ENCODE data around the gene SUPT20H. TPM values are rescaled to one million over a fixed set of nuclear protein-coding genes. Genes with fewer than 3 reads are reported as not detected.

The SUPT20H gene
- total and polyA plus RNA-seq, 7 donors = 14.3 to 30.1 (median 22.3) TPM

- intact Hi-C loops (cut with DNase I) = loop anchor here in 1 of 2 donors (2.0 kb wide), 1 partner anchor 80 kb away; no protein-coding TSS in a partner anchor
- H3K4me3 ChIP-seq = peak within 1 kb of the TSS; percentile 94
- H3K27ac ChIP-seq = peak within 1 kb of the TSS; percentile 86
- H3K9me3 ChIP-seq = no peaks in the 10 kb centered on the region
- ATAC-seq (peak; percentile 88 to 92 (median 90)), DNase-seq (peak; percentile 93 to 96)
- 0 to 1% (median 0%) methylated on average over 43 to 52 of the region's 52 CpGs for WGBS, 3 donors
- peaks cover 0 to 34% of the 10 kb centered on the region in 2 donors for H3K36me3 ChIP-seq (ENCODE audit: insufficient read depth in 1 of 2, low read depth in 1 of 2)
- no peaks in the 10 kb centered on the region for H3K27me3 ChIP-seq (ENCODE audit: insufficient read depth in 3 of 3, low read length in 2 of 3)
- peaks cover 19% of the 10 kb centered on the region for H3K4me1 ChIP-seq
- TF ChIP-seq, protein P1, sequence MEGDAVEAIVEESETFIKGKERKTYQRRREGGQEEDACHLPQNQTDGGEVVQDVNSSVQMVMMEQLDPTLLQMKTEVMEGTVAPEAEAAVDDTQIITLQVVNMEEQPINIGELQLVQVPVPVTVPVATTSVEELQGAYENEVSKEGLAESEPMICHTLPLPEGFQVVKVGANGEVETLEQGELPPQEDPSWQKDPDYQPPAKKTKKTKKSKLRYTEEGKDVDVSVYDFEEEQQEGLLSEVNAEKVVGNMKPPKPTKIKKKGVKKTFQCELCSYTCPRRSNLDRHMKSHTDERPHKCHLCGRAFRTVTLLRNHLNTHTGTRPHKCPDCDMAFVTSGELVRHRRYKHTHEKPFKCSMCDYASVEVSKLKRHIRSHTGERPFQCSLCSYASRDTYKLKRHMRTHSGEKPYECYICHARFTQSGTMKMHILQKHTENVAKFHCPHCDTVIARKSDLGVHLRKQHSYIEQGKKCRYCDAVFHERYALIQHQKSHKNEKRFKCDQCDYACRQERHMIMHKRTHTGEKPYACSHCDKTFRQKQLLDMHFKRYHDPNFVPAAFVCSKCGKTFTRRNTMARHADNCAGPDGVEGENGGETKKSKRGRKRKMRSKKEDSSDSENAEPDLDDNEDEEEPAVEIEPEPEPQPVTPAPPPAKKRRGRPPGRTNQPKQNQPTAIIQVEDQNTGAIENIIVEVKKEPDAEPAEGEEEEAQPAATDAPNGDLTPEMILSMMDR (IDR thresholded peaks at IDR 0.05) = peak; percentile 98
Observed at GRCh38 chr13:36999054-36999714, 60.3 kb downstream of the SUPT20H start, which contains the start of gene ALG5. TSS of gene ALG5 (minus strand) at chr13:36999340. CDS start at chr13:36999300, 40 bp downstream.

GRCh38 chr13:36998624-36999041, 60.9 kb downstream of the SUPT20H start:
- intact Hi-C loops (cut with DNase I) = loop anchor here in 1 of 2 donors (2.0 kb wide), 1 partner anchor 80 kb away; no protein-coding TSS in a partner anchor
- DNase-seq = peak; percentile 19 to 57
- H3K36me3 ChIP-seq (ENCODE audit: insufficient read depth in 1 of 2, low read depth in 1 of 2) = peaks cover 0 to 34% of the 10 kb centered on the region in 2 donors
- H3K27ac ChIP-seq = peak overlapping the region; percentile 86
- H3K9me3 ChIP-seq = no peaks in the 10 kb centered on the region
- TF ChIP-seq, protein P1 (IDR thresholded peaks at IDR 0.05) = no peak
- H3K4me3 ChIP-seq = peak overlapping the region; percentile 94
- peaks cover 19% of the 10 kb centered on the region for H3K4me1 ChIP-seq
- no peaks in the 10 kb centered on the region for H3K27me3 ChIP-seq (ENCODE audit: insufficient read depth in 3 of 3, low read length in 2 of 3)
- 0 to 1% (median 1%) methylated on average over 21 of the region's 21 CpGs for WGBS, 3 donors
- peak in 1 of 4 donors; percentile 0 for ATAC-seq

DNA sequence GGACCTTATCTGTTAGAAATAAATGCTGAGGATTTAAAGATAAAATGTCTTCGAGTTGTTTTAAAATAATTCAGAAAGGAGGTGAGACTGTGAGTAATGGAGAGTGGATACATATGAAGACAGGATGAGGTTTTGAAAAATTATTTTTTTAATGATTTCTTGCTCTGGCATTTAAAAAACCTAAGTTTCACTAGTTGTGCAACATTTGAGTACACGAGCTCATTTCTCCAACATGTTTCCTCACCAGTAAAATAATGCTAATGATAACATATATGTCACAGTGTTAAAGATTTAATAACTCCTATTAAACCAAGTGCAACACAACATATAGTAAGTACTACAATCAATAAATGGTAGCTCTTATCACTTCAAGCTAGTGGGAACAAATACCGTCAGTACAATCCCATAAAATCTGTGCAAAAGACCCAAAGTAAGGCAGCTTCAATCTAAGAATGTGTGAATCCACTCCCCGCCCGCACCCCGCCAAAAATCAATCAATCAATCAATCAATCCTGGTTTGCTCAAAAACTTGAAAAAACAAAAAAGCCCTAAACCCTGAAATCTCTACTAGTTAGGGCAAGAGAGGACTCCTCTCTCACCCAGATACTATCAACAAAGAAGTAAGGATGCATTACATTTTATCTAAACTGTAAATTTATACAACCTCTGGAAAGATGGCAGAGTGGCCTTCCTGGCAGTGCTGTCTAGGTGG, 61.6 kb downstream of the SUPT20H start:
- peak overlapping the region; percentile 86 for H3K27ac ChIP-seq
- intact Hi-C loops (cut with DNase I) = loop anchor here in 1 of 2 donors (2.0 kb wide), 1 partner anchor 79 kb away; no protein-coding TSS in a partner anchor
- peaks cover 19% of the 10 kb centered on the region for H3K4me1 ChIP-seq
- peaks cover 3 to 34% of the 10 kb centered on the region in 2 donors for H3K36me3 ChIP-seq (ENCODE audit: insufficient read depth in 1 of 2, low read depth in 1 of 2)
- ATAC-seq = no peak
- 62 to 71% (median 66%) methylated on average over 6 of the region's 6 CpGs for WGBS, 3 donors
- no peaks in the 10 kb centered on the region for H3K27me3 ChIP-seq (ENCODE audit: insufficient read depth in 3 of 3, low read length in 2 of 3)
- DNase-seq = no peak
- H3K4me3 ChIP-seq = peak overlapping the region; percentile 94
- TF ChIP-seq, protein P1 (IDR thresholded peaks at IDR 0.05) = no peak
- H3K9me3 ChIP-seq = no peaks in the 10 kb centered on the region

- TF ChIP-seq, protein P1 (IDR thresholded peaks at IDR 0.05) = no peak
- no peak overlapping the region for H3K4me3 ChIP-seq
- no peaks in the 10 kb centered on the region for H3K9me3 ChIP-seq
- no peak for ATAC-seq
- H3K36me3 ChIP-seq (ENCODE audit: insufficient read depth in 1 of 2, low read depth in 1 of 2) = peaks cover 14 to 81% of the 10 kb centered on the region in 2 donors
- WGBS, 3 donors = 88 to 93% (median 92%) methylated on average over 4 of the region's 4 CpGs
- no peak for DNase-seq
- H3K4me1 ChIP-seq = no peaks in the 10 kb centered on the region
- intact Hi-C loops (cut with DNase I) = no loop called here
- no peaks in the 10 kb centered on the region for H3K27me3 ChIP-seq (ENCODE audit: insufficient read depth in 3 of 3, low read length in 2 of 3)
- no peak overlapping the region for H3K27ac ChIP-seq
Observed at GRCh38 chr13:36992362-36992761, 67.1 kb downstream of the SUPT20H start.
